Measurements from ENCODE around the gene ARHGEF10L. TPM values are rescaled to one million over a fixed set of nuclear protein-coding genes. Genes with fewer than 3 reads are reported as not detected.

The ARHGEF10L gene
- total RNA-seq, 2 experiments from 2014 or later: not detected

GRCh38 chr1:17507915-17508314, 31.6 kb upstream of the ARHGEF10L start:
- no peak overlapping the region for H3K4me3 Mint-ChIP-seq
- no peak overlapping the region for H3K27ac Mint-ChIP-seq
- no peak for DNase-seq
- intact Hi-C loops (cut with DNase I, micrococcal nuclease): no loop called here
- H3K36me3 Mint-ChIP-seq (ENCODE audit: low read depth): no peaks in the 10 kb centered on the region
- ATAC-seq: no peak
- H3K27me3 Mint-ChIP-seq: peaks cover 2% of the 10 kb centered on the region
- ChIA-PET CTCF (interaction anchor here (0.8 to 1.4 kb wide), 3 partner anchors 13 to 99 kb away, joined by 3 read pairs; no protein-coding TSS in a partner anchor), POLR2A (no interaction called here)
- no peaks in the 10 kb centered on the region for H3K9me3 Mint-ChIP-seq (ENCODE audit: low read depth)
- H3K4me1 Mint-ChIP-seq: no peaks in the 10 kb centered on the region

- H3K27ac Mint-ChIP-seq: no peak overlapping the region
- no peak overlapping the region for H3K4me3 Mint-ChIP-seq
- no peaks in the 10 kb centered on the region for H3K36me3 Mint-ChIP-seq (ENCODE audit: low read depth)
- no peak for DNase-seq
- no peaks in the 10 kb centered on the region for H3K4me1 Mint-ChIP-seq
- no peaks in the 10 kb centered on the region for H3K9me3 Mint-ChIP-seq (ENCODE audit: low read depth)
- no peak for ATAC-seq
- ChIA-PET POLR2A (no interaction called here), CTCF (no interaction called here)
- intact Hi-C loops (cut with DNase I, micrococcal nuclease): no loop called here
- H3K27me3 Mint-ChIP-seq: no peaks in the 10 kb centered on the region
Observed at GRCh38 chr1:17509363-17509762, 30.1 kb upstream of the ARHGEF10L start.

- intact Hi-C loops (cut with DNase I, micrococcal nuclease): no loop called here
- no peak for ATAC-seq
Observed at GRCh38 chr1:17510138-17510537, 29.4 kb upstream of the ARHGEF10L start.

GRCh38 chr1:17511188-17511587, 28.3 kb upstream of the ARHGEF10L start:
- Mint-ChIP-seq H3K9me3 (ENCODE audit: low read depth) (no peaks in the 10 kb centered on the region), H3K4me3 (no peak overlapping the region), H3K36me3 (ENCODE audit: low read depth) (no peaks in the 10 kb centered on the region), H3K4me1 (no peaks in the 10 kb centered on the region), H3K27me3 (peaks cover 3% of the 10 kb centered on the region), H3K27ac (no peak overlapping the region)
- no peak for ATAC-seq
- intact Hi-C loops (cut with DNase I, micrococcal nuclease): no loop called here
- ChIA-PET POLR2A (no interaction called here), CTCF (interaction anchor here (0.9 to 1.8 kb wide), 3 partner anchors 9 to 95 kb away, joined by 3 to 6 read pairs (median 5); no protein-coding TSS in a partner anchor)
- DNase-seq: no peak

More at GRCh38 chr1:17510138-17510537, 29.4 kb upstream of the ARHGEF10L start:
- Mint-ChIP-seq H3K27me3 (no peaks in the 10 kb centered on the region), H3K36me3 (ENCODE audit: low read depth) (no peaks in the 10 kb centered on the region), H3K4me3 (no peak overlapping the region), H3K27ac (no peak overlapping the region), H3K9me3 (ENCODE audit: low read depth) (no peaks in the 10 kb centered on the region), H3K4me1 (no peaks in the 10 kb centered on the region)
- POLR2A ChIA-PET: no interaction called here
- CTCF ChIA-PET: interaction anchor here (1.8 kb wide), 1 partner anchor 96 kb away, joined by 6 read pairs; no protein-coding TSS in a partner anchor
- DNase-seq: no peak

- H3K4me3 Mint-ChIP-seq: no peak overlapping the region
- DNase-seq (no peak), ATAC-seq (no peak)
- peaks cover 15% of the 10 kb centered on the region for H3K27me3 Mint-ChIP-seq
- ChIA-PET POLR2A (no interaction called here), CTCF (interaction anchor here (1.7 to 2.1 kb wide), 2 partner anchors 10 to 19 kb away, joined by 4 to 5 read pairs; no protein-coding TSS in a partner anchor)
- no peaks in the 10 kb centered on the region for H3K4me1 Mint-ChIP-seq
- no peaks in the 10 kb centered on the region for H3K9me3 Mint-ChIP-seq (ENCODE audit: low read depth)
- intact Hi-C loops (cut with DNase I, micrococcal nuclease): no loop called here
- H3K36me3 Mint-ChIP-seq (ENCODE audit: low read depth): no peaks in the 10 kb centered on the region
- no peak overlapping the region for H3K27ac Mint-ChIP-seq
Observed at GRCh38 chr1:17513131-17513530, 26.4 kb upstream of the ARHGEF10L start.

GRCh38 chr1:17514776-17515175, 24.7 kb upstream of the ARHGEF10L start:
- ChIA-PET CTCF (no interaction called here), POLR2A (no interaction called here)
- Mint-ChIP-seq H3K27ac (no peak overlapping the region), H3K9me3 (ENCODE audit: low read depth) (no peaks in the 10 kb centered on the region), H3K4me1 (no peaks in the 10 kb centered on the region), H3K36me3 (ENCODE audit: low read depth) (no peaks in the 10 kb centered on the region), H3K4me3 (no peak overlapping the region), H3K27me3 (peaks cover 17% of the 10 kb centered on the region)
- no peak for DNase-seq
- intact Hi-C loops (cut with DNase I, micrococcal nuclease): no loop called here
- ATAC-seq: no peak

- intact Hi-C loops (cut with DNase I, micrococcal nuclease): no loop called here
- Mint-ChIP-seq H3K27ac (no peak overlapping the region), H3K4me1 (no peaks in the 10 kb centered on the region), H3K36me3 (ENCODE audit: low read depth) (no peaks in the 10 kb centered on the region), H3K4me3 (no peak overlapping the region), H3K9me3 (ENCODE audit: low read depth) (no peaks in the 10 kb centered on the region), H3K27me3 (peaks cover 22% of the 10 kb centered on the region)
- POLR2A ChIA-PET: no interaction called here
- DNase-seq (no peak), ATAC-seq (no peak)
- CTCF ChIA-PET: interaction anchor here (0.7 kb wide), 1 partner anchor 115 kb away, joined by 3 read pairs; no protein-coding TSS in a partner anchor
Observed at GRCh38 chr1:17515902-17516301, 23.6 kb upstream of the ARHGEF10L start.

GRCh38 chr1:17516303-17517214, 22.9 kb upstream of the ARHGEF10L start:
- Mint-ChIP-seq H3K36me3 (ENCODE audit: low read depth) (no peaks in the 10 kb centered on the region), H3K4me1 (no peaks in the 10 kb centered on the region), H3K27me3 (peaks cover 23% of the 10 kb centered on the region), H3K4me3 (no peak overlapping the region), H3K9me3 (ENCODE audit: low read depth) (no peaks in the 10 kb centered on the region), H3K27ac (no peak overlapping the region)
- CTCF ChIA-PET: interaction anchor here (0.7 kb wide), 1 partner anchor 116 kb away, joined by 3 read pairs; no protein-coding TSS in a partner anchor
- DNase-seq (no peak), ATAC-seq (no peak)
- POLR2A ChIA-PET: no interaction called here
- intact Hi-C loops (cut with DNase I, micrococcal nuclease): no loop called here

GRCh38 chr1:17520041-17520440, 19.5 kb upstream of the ARHGEF10L start:
- Mint-ChIP-seq H3K4me3 (no peak overlapping the region), H3K27ac (no peak overlapping the region), H3K27me3 (peaks cover 34% of the 10 kb centered on the region), H3K9me3 (ENCODE audit: low read depth) (no peaks in the 10 kb centered on the region), H3K4me1 (no peaks in the 10 kb centered on the region), H3K36me3 (ENCODE audit: low read depth) (no peaks in the 10 kb centered on the region)
- intact Hi-C loops (cut with DNase I, micrococcal nuclease): no loop called here
- POLR2A ChIA-PET: no interaction called here
- DNase-seq (no peak), ATAC-seq (no peak)
- CTCF ChIA-PET: no interaction called here

- Mint-ChIP-seq H3K27ac (no peak overlapping the region), H3K9me3 (ENCODE audit: low read depth) (no peaks in the 10 kb centered on the region), H3K4me3 (no peak overlapping the region), H3K27me3 (peaks cover 37% of the 10 kb centered on the region), H3K4me1 (no peaks in the 10 kb centered on the region), H3K36me3 (ENCODE audit: low read depth) (no peaks in the 10 kb centered on the region)
- CTCF ChIA-PET: no interaction called here
- intact Hi-C loops (cut with DNase I, micrococcal nuclease): no loop called here
- POLR2A ChIA-PET: no interaction called here
- no peak for DNase-seq
- no peak for ATAC-seq
Observed at GRCh38 chr1:17520473-17521319, 18.8 kb upstream of the ARHGEF10L start.

GRCh38 chr1:17521946-17522612, 17.4 kb upstream of the ARHGEF10L start:
- no peak overlapping the region for H3K4me3 Mint-ChIP-seq
- intact Hi-C loops (cut with DNase I, micrococcal nuclease): no loop called here
- no peak overlapping the region for H3K27ac Mint-ChIP-seq
- DNase-seq (no peak), ATAC-seq (no peak)
- peaks cover 29% of the 10 kb centered on the region for H3K27me3 Mint-ChIP-seq
- no peaks in the 10 kb centered on the region for H3K9me3 Mint-ChIP-seq (ENCODE audit: low read depth)
- no peaks in the 10 kb centered on the region for H3K36me3 Mint-ChIP-seq (ENCODE audit: low read depth)
- POLR2A ChIA-PET: no interaction called here
- CTCF ChIA-PET: no interaction called here
- H3K4me1 Mint-ChIP-seq: no peaks in the 10 kb centered on the region
